Heart left ventricle (tissue), 13 donors: ENCODE data around the gene GPR156.

ENCODE experiments used
- CTCF ChIP-seq, 12 donors: fragments of 200-600 bp; sonication (generic) in 4 of 12; IDR thresholded peaks; one replicate each; pipeline versions ENCODE4 v1.5.0 to v1.8.0; 2018 to 2022; ENCODE audit warnings: antibody characterized with exemption in 12 of 12, mild to moderate bottlenecking in 5 of 12
- POLR2A ChIP-seq, 2 donors: fragments of 450-650 bp; IDR thresholded peaks; one replicate each; pipeline ENCODE4 v1.6.1; 2017; ENCODE audit warnings: antibody characterized with exemption in 2 of 2, mild to moderate bottlenecking in 2 of 2, moderate library complexity in 2 of 2
- donor health status: ischemic (EF 13 %, LVEDD 7.1; RV severe dilation, severe dysfunction).
- donor health status: DM: no; HTN: yes; CAD: no.
- donor health status: DM: no; HTN: no; CAD: no.
- donor health status: ischemic (EF 25% LVEDD 6.9; RV normal size, moderate dysfunction).
- donor health status: ischemic (EF 25% LVEDD 5.7; RV mildly dilated, moderate dysfunction).
- donor health status: ischemic (EF 35%, LVEDD 5.7; RV mildly dilated, moderate dysfunction).
- donor health status: nonischemic (EF 11% LVEDD 7.7; RV severe dilation, severe dysfunction).
- donor health status: DM: yes; HTN: yes; CAD: no.
- donor health status: PGD.
- donor health status: ischemic (EF 29% LVEDD 5.4; RV normal size, mild dysfunction).
- donor health status: nonischemic (EF 23%, LVEDD 6.1; RV moderate dilation, normal function).

GRCh38 chr3:120324190-120324589 is 39.2 kb upstream of the GPR156 start:
- TF ChIP-seq CTCF (IDR thresholded peaks at IDR 0.05), result no peak
- no peak for TF ChIP-seq POLR2A (IDR thresholded peaks at IDR 0.05)
